Measurements from ENCODE around the gene C13orf46. TPM values are rescaled to one million over a fixed set of nuclear protein-coding genes. Genes with fewer than 3 reads are reported as not detected.

C13orf46 gene
- polyA plus RNA-seq, 1 donor (not counting 4 experiments of a cell fraction or from before 2014, with no cell fraction given): not detected

DNA sequence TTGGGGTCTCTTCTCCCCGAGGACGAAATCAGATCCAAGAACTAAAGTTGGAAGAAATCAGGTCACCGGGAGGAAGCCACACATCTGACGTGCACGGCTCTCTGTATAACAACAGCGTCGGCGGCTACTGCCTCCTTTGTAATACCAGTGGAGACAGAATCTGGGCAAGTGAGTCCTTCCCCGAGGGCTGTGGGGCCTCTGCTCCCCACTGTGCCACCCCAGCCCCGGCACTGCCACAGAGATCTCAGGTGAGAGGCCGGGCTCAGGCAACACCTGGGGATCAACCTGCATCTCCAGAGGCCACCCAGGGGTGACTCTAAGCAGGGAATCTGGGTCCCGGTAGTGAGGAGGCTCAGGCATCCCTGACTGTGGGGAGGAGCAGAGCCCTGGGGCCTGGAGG lies 33.7 kb upstream of the C13orf46 start:
- no peak for DNase-seq (ENCODE audit: low read depth, low spot score)
- dilution Hi-C loops (cut with MboI; ENCODE audit: extremely low pct_ligation_motif_present, low sequenced_read_pairs): no loop called here
- no peak for FAIRE-seq

DNA sequence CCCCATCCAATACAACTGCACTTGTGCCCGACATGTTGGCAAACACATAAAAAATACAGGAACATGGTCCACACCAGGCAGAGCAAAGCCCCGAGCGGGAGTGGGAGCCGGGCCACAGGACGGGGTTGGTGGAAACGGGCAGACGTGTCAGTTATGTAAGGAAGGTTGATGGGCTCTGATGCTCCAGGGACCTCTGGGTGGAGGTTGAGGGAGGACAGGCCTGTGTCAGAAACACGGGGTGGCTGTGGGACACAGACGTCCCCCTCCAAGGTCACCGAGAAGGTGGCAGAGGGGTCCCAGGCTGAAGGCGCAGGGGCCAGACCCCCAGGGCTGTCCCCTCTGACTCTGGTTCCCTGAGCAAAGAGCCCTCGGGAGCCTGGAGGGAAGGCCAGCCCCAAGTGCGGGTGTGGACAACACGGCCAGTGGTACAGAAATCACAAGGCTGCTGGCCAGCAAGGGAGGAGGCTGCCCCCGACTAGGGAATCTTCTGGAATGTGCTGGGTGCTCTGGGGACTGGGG lies 31.4 kb upstream of the C13orf46 start:
- no peak overlapping the region for H3K9ac ChIP-seq (ENCODE audit: control insufficient read depth, extremely low read depth, insufficient read depth, low read length)
- no peaks in the 10 kb centered on the region for H3K36me3 ChIP-seq (ENCODE audit: control insufficient read depth in 2 of 2, extremely low read depth in 1 of 2, insufficient read depth in 2 of 2, low read length in 2 of 2)
- no peak overlapping the region for H3K27ac ChIP-seq (ENCODE audit: control insufficient read depth, insufficient read depth, low read length)
- H3K27me3 ChIP-seq (ENCODE audit: control insufficient read depth, extremely low read depth, insufficient read depth, low read length): no peaks in the 10 kb centered on the region
- DNase-seq (ENCODE audit: low read depth, low spot score) (no peak), FAIRE-seq (no peak)
- no peak overlapping the region for H2AFZ ChIP-seq (ENCODE audit: control insufficient read depth, low read length)
- TF ChIP-seq EZH2 (IDR thresholded peaks at IDR 0.05; ENCODE audit: low read length): no peak
- TF ChIP-seq, protein P1, sequence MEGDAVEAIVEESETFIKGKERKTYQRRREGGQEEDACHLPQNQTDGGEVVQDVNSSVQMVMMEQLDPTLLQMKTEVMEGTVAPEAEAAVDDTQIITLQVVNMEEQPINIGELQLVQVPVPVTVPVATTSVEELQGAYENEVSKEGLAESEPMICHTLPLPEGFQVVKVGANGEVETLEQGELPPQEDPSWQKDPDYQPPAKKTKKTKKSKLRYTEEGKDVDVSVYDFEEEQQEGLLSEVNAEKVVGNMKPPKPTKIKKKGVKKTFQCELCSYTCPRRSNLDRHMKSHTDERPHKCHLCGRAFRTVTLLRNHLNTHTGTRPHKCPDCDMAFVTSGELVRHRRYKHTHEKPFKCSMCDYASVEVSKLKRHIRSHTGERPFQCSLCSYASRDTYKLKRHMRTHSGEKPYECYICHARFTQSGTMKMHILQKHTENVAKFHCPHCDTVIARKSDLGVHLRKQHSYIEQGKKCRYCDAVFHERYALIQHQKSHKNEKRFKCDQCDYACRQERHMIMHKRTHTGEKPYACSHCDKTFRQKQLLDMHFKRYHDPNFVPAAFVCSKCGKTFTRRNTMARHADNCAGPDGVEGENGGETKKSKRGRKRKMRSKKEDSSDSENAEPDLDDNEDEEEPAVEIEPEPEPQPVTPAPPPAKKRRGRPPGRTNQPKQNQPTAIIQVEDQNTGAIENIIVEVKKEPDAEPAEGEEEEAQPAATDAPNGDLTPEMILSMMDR (optimal IDR thresholded peaks at IDR 0.05 in 1 of 3, IDR thresholded peaks at IDR 0.05 in 1 of 3, conservative IDR thresholded peaks at IDR 0.05 in 1 of 3; ENCODE audit: extremely low read depth in 1 of 3, insufficient read depth in 2 of 3, low read length in 3 of 3): no peak
- dilution Hi-C loops (cut with MboI; ENCODE audit: extremely low pct_ligation_motif_present, low sequenced_read_pairs): no loop called here
- H3K79me2 ChIP-seq (ENCODE audit: control insufficient read depth, insufficient read depth, low read length): no peaks in the 10 kb centered on the region
- peaks cover 2% of the 10 kb centered on the region for H3K4me1 ChIP-seq (ENCODE audit: control insufficient read depth, extremely low read depth, insufficient read depth, low read length)
- no peaks in the 10 kb centered on the region for H3K9me3 ChIP-seq (ENCODE audit: control insufficient read depth, low read depth, low read length)
- H3K4me3 ChIP-seq (ENCODE audit: control insufficient read depth in 2 of 3, extremely low read depth in 1 of 3, insufficient read depth in 2 of 3, low read depth in 1 of 3, low read length in 3 of 3): no peak overlapping the region
- no peaks in the 10 kb centered on the region for H3K9me1 ChIP-seq (ENCODE audit: control insufficient read depth, extremely low read depth, insufficient read depth, low read length)
- no peak overlapping the region for H3K4me2 ChIP-seq (ENCODE audit: control insufficient read depth, extremely low read depth, insufficient read depth, low read depth, low read length)
- H4K20me1 ChIP-seq (ENCODE audit: control insufficient read depth, extremely low read depth, insufficient read depth, low read length): no peaks in the 10 kb centered on the region

More for the DNA sequence above, 33.7 kb upstream of the C13orf46 start:
- H3K27ac ChIP-seq (ENCODE audit: control insufficient read depth, insufficient read depth, low read length): no peak overlapping the region
- no peaks in the 10 kb centered on the region for H3K9me3 ChIP-seq (ENCODE audit: control insufficient read depth, low read depth, low read length)
- no peaks in the 10 kb centered on the region for H3K79me2 ChIP-seq (ENCODE audit: control insufficient read depth, insufficient read depth, low read length)
- TF ChIP-seq, protein P1 (optimal IDR thresholded peaks at IDR 0.05 in 1 of 3, IDR thresholded peaks at IDR 0.05 in 1 of 3, conservative IDR thresholded peaks at IDR 0.05 in 1 of 3; ENCODE audit: extremely low read depth in 1 of 3, insufficient read depth in 2 of 3, low read length in 3 of 3): no peak
- no peak for TF ChIP-seq EZH2 (IDR thresholded peaks at IDR 0.05; ENCODE audit: low read length)
- H4K20me1 ChIP-seq (ENCODE audit: control insufficient read depth, extremely low read depth, insufficient read depth, low read length): no peaks in the 10 kb centered on the region
- peaks cover 0 to 2% of the 10 kb centered on the region in 2 experiments for H3K36me3 ChIP-seq (ENCODE audit: control insufficient read depth in 2 of 2, extremely low read depth in 1 of 2, insufficient read depth in 2 of 2, low read length in 2 of 2)
- no peak overlapping the region for H3K4me3 ChIP-seq (ENCODE audit: control insufficient read depth in 2 of 3, extremely low read depth in 1 of 3, insufficient read depth in 2 of 3, low read depth in 1 of 3, low read length in 3 of 3)
- no peak overlapping the region for H3K9ac ChIP-seq (ENCODE audit: control insufficient read depth, extremely low read depth, insufficient read depth, low read length)
- H2AFZ ChIP-seq (ENCODE audit: control insufficient read depth, low read length): no peak overlapping the region
- H3K4me1 ChIP-seq (ENCODE audit: control insufficient read depth, extremely low read depth, insufficient read depth, low read length): peaks cover 2% of the 10 kb centered on the region
- H3K4me2 ChIP-seq (ENCODE audit: control insufficient read depth, extremely low read depth, insufficient read depth, low read depth, low read length): no peak overlapping the region
- H3K9me1 ChIP-seq (ENCODE audit: control insufficient read depth, extremely low read depth, insufficient read depth, low read length): no peaks in the 10 kb centered on the region
- H3K27me3 ChIP-seq (ENCODE audit: control insufficient read depth, extremely low read depth, insufficient read depth, low read length): no peaks in the 10 kb centered on the region
